ENCODE results near the gene RTN4IP1.
"Not testable (repeated sequence)": the region's sequence is repeated elsewhere in the genome, so short reads cannot be mapped to it uniquely, and the experiment has no call there.

RTN4IP1 gene

DNA sequence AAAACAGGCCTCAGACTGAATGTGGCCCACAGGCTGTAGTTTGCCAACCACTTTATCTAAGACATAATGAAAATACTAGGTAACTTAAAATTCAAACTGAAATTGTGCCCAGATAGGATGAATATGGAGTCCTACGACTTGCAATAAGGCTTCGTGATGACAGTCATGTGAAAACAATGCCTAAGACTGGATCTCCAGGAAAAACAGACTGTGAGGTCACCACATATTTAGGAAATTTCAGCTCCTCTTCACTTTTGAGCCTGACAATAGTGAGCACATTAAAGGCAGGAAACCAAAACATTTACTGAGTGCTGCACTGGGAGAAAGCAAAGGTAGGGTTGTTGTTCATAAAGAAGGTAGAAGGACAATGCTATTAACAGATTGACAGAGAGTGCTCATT is 50.0 kb downstream of the RTN4IP1 start:
- no peak for TF ChIP-seq ZNF274 (IDR thresholded peaks at IDR 0.05; ENCODE audit: low read depth, low read length)

DNA sequence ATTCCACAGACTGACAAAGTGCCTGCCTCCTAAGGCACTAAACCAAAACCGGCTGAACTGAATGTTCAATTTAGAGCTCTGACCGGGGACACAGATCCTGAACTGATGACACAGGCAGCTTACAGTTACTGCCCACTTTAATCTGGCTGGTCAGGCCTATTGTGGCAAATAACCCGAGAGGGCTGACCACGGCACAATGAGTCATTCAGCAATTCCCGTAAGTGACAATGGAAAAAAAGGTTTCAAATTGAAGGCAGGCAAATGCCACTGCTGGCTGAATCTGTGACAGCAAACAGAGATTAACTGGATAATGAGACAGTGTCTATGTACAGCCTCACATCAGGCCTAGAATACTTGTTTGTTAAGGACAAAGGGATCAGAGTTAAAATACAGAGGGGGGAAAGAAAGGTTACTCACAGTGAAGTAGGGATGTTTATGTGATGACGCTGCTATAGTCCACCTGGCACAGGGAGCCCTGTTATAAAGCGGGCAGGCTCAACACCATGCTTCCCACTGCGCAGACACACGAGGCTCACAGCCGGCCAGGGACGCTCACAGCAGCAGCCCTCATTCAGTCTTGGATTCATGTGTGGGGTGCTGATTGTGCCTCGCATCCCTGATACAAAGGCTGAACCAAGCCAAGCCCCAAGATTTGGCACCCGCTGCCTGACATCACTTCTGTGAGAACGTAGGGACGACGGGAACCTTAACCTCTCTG is 54.4 kb downstream of the RTN4IP1 start:
- no peak overlapping the region for H3K4me3 ChIP-seq (ENCODE audit: low read length)
- no peak for TF ChIP-seq ZNF274 (IDR thresholded peaks at IDR 0.05; ENCODE audit: low read depth, low read length)

More for the DNA sequence above, 50.0 kb downstream of the RTN4IP1 start:
- H3K4me3 ChIP-seq (ENCODE audit: low read length), result no peak overlapping the region

GRCh38 chr6:106572875-106573585 is 56.3 kb downstream of the RTN4IP1 start:
- no peak for TF ChIP-seq ZNF274 (IDR thresholded peaks at IDR 0.05; ENCODE audit: low read depth, low read length)
- H3K4me3 ChIP-seq (ENCODE audit: low read length), result no peak overlapping the region

- TF ChIP-seq ZNF274 (IDR thresholded peaks at IDR 0.05; ENCODE audit: low read depth, low read length), result no peak
- H3K4me3 ChIP-seq (ENCODE audit: low read length), result no peak overlapping the region
Observed at GRCh38 chr6:106572436-106572835, 56.9 kb downstream of the RTN4IP1 start.

DNA sequence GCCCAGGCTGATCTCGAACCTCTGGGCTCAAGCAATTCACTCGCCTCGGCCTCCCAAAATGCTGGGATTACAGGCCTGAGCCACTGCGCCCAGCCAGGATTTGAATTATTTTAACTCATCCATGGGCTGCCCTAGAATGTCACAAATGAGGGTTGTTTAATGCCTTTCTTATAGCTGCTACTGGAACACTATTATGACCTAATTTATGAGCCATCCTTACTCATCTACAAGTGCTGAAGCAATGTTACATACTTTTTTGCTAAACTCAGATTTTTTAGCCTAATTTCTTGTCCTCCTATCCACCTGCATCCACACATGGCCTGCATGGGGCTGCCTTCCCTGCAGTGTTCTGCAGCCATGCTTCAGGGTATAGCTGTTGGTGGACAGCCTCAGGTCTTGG is 59.9 kb downstream of the RTN4IP1 start:
- no peak for TF ChIP-seq ZNF274 (IDR thresholded peaks at IDR 0.05; ENCODE audit: low read depth, low read length)
- H3K4me3 ChIP-seq (ENCODE audit: low read length), result no peak overlapping the region

GRCh38 chr6:106568530-106568929 is 60.8 kb downstream of the RTN4IP1 start:
- no peak overlapping the region for H3K4me3 ChIP-seq (ENCODE audit: low read length)
- TF ChIP-seq ZNF274 (IDR thresholded peaks at IDR 0.05; ENCODE audit: low read depth, low read length), result no peak

DNA sequence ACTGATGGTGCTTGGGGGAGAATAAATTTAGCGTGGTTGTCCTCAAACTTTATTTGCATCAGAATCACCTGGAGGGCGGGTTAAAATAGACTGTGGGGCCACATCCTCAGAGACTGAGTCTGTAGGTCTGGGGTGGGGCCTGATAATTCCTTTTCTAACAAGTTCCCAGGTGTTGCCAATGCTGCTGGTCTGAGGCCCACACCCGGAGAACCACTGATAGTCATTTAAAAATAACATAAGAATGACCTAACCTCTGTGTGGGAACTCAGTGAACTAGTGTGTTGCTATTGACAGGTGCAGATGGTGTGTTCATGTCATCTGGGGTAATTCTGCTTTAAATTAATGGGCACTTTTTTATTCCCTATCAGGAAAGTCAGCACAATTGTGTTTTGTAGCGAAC is 64.8 kb downstream of the RTN4IP1 start:
- H3K4me3 ChIP-seq (ENCODE audit: low read length), result no peak overlapping the region
- no peak for TF ChIP-seq ZNF274 (IDR thresholded peaks at IDR 0.05; ENCODE audit: low read depth, low read length)

DNA sequence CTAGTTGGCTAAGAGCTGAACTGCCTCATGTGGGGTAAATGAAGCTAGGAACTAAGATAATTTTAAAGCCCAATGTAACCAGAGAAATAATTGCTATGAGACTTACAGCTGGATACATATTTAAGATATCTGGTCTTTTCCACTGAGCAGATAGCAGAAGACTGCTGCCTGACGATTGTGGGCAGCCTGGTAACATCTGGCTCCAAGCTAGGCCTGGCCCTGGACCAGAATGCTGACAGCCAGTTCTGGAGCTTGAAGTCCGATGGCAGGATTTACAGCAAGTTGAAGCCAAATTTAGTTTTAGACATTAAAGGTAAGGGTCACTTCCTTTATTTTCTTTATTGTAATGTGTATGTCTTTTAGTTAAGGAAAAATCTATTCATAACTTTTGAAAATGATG is 65.7 kb downstream of the RTN4IP1 start:
- H3K4me3 ChIP-seq (ENCODE audit: low read length), result no peak overlapping the region
- no peak for TF ChIP-seq ZNF274 (IDR thresholded peaks at IDR 0.05; ENCODE audit: low read depth, low read length)

GRCh38 chr6:106561686-106562405 is 67.5 kb downstream of the RTN4IP1 start:
- no peak overlapping the region for H3K4me3 ChIP-seq (ENCODE audit: low read length)
- TF ChIP-seq ZNF274 (IDR thresholded peaks at IDR 0.05; ENCODE audit: low read depth, low read length), result no peak

DNA sequence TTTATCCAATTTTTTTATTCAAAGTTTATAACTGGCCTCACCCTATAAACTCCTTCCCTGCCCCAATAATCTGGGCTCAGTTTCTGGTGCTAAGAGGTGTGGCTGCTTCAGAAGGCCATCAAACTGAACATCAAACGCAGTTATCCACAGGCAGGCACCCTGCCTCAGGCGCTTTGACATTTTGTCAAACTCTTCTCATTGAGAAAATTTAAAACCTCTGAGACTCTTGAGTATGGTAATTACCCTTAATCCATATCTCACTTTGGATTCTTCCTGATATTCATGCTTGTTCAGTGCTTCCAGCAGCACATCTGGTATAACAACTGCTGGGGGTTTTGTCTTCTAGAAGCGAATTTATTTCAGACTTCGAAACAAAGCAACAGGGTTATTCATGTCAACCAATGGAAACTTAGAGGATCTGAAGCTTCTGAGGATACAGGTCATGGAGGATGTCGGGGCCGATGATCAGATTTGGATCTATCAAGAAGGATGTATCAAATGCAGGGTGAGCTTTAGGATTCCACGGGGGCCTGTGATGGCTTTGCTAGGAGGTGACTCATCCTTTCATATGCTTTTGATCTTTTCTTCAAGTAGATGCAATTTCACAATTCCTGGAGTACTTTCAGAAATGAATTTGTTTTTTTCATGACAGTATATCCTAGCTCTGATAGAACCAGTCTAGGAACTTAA is 68.2 kb downstream of the RTN4IP1 start:
- no peak overlapping the region for H3K4me3 ChIP-seq (ENCODE audit: low read length)
- TF ChIP-seq ZNF274 (IDR thresholded peaks at IDR 0.05; ENCODE audit: low read depth, low read length), result no peak

DNA sequence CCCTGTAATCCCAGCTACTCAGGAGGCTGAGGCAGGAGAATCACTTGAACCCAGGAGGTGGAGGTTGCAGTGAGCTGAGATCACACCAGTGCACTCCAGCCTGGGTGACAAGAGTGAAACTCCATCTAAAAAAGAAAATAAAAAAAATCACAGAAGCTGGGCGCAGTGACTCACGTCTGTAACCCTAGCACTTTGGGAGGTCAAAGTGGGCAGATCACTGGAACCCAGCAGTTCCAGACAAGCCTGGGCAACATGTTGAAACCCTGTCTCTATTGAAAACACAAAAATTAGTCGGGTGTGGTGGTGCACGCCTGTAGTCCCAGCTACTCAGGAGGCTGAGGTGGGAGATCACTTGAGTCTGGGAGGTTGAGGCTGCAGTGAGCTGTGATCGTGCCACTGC is 69.6 kb downstream of the RTN4IP1 start:
- H3K4me3 ChIP-seq (ENCODE audit: low read length), result not testable (repeated sequence)

DNA sequence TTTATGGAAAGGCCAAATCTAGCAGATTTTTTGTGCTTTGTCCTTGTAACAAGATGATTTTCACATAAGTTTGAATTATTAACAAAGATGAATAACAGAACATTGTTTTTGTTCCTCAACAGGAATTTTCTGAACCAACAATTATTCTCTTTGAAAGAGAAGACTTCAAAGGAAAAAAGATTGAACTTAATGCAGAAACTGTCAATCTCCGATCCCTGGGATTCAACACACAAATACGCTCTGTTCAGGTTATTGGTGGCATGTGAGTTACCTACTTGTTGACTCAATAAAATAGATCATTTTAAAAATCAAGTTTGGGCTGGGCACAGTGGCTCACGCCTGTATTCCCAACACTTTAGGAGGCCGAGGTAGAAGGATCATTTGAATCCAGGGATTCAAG is 70.9 kb downstream of the RTN4IP1 start:
- no peak overlapping the region for H3K4me3 ChIP-seq (ENCODE audit: low read length)
- no peak for TF ChIP-seq ZNF274 (IDR thresholded peaks at IDR 0.05; ENCODE audit: low read depth, low read length)

- no peak for TF ChIP-seq ZNF274 (IDR thresholded peaks at IDR 0.05; ENCODE audit: low read depth, low read length)
- H3K4me3 ChIP-seq (ENCODE audit: low read length), result no peak overlapping the region
Observed at GRCh38 chr6:106557837-106558236, 71.5 kb downstream of the RTN4IP1 start.

DNA sequence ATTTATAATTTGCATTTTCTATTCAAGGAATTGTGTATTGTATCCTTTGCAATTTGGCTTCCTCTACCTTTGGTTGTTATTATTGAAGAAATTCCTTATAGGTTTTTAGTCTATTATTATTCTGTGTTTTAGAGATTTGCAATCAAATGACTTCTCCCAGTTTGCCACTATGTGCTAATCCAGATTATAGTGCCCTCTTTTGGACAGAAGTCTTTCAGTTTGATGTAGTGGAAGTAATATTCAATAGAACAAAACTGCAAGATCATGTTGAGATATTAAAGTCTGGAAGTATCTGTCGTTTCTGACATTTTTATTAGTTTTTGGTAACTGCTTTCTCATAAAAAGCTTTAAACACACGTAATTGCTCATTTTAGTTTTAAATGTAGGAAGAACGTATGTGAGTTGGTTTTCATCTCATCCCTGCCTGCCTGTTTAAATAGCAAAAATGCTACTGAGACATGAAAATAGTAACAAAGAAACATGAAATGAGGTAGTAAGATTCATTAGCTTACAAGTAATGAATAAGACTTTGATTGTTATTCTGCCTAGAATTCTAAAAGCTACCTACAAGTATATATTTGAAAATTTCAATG is 72.8 kb downstream of the RTN4IP1 start:
- H3K4me3 ChIP-seq (ENCODE audit: low read length), result no peak overlapping the region
- no peak for TF ChIP-seq ZNF274 (IDR thresholded peaks at IDR 0.05; ENCODE audit: low read depth, low read length)

Measured in GM08714 (cell line).